KOPT-K1 (cell line): ENCODE results near the gene SYCN.

Experiments used
- H3K27ac ChIP-seq: fragments of 200-600 bp; sonication (generic); 2 replicates; pipeline ENCODE4 v1.5.1; 2016; ENCODE audit warnings: antibody characterized with exemption, mild to moderate bottlenecking, low read depth, low read length; ENCODE audit not compliant: poor library complexity, severe bottlenecking
- H3K36me3 ChIP-seq: fragments of 200-600 bp; sonication (generic); 2 replicates; pipeline ENCODE4 v1.5.1; 2017; ENCODE audit warnings: antibody characterized with exemption, mild to moderate bottlenecking, low read length, moderate library complexity; ENCODE audit not compliant: insufficient read depth
- H3K9me3 ChIP-seq: fragments of 200-600 bp; sonication (generic); 2 replicates; pipeline ENCODE4 v1.5.1; 2017; ENCODE audit warnings: antibody characterized with exemption, low read length, mild to moderate bottlenecking; ENCODE audit not compliant: insufficient read depth, poor library complexity, severe bottlenecking

Gene SYCN

GRCh38 chr19:39173502-39173991 is 30.5 kb downstream of the SYCN start:
- no peak overlapping the region for H3K27ac ChIP-seq
- H3K9me3 ChIP-seq = no peaks in the 10 kb centered on the region
- peaks cover 71% of the 10 kb centered on the region for H3K36me3 ChIP-seq

DNA sequence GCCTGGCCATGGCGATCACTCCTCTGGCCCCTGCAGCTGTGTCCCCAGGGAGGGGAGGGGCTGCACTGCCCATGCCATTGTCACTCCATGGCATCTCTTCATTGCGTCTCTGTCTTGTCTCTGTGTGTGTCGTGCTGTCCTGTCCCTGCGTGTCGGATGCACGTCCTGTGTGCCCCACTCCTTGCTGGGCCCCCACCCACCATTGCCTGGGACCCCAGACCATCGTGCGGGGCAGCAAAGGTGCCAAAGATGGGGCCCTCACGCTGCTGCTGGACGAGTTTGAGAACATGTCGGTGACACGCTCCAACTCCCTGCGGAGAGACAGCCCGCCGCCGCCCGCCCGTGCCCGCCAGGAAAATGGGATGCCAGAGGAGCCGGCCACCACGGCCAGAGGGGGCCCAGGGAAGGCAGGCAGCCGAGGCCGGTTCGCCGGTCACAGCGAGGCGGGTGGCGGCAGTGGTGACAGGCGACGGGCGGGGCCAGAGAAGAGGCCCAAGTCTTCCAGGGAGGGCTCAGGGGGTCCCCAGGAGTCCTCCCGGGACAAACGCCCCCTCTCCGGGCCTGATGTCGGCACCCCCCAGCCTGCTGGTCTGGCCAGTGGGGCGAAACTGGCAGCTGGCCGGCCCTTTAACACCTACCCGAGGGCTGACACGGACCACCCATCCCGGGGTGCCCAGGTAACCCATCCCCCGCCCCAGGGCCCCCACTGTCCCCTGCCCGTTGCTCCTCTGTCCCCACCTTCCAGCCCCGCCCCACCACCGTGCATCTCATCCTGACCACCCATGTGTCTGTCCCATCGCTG is 31.2 kb downstream of the SYCN start:
- H3K9me3 ChIP-seq = no peaks in the 10 kb centered on the region
- H3K27ac ChIP-seq = no peak overlapping the region
- peaks cover 65% of the 10 kb centered on the region for H3K36me3 ChIP-seq

- Histone ChIP-seq H3K36me3 (peaks cover 54% of the 10 kb centered on the region), H3K27ac (no peak overlapping the region), H3K9me3 (no peaks in the 10 kb centered on the region)
Measured at GRCh38 chr19:39171479-39172465, 32.3 kb downstream of the SYCN start.

DNA sequence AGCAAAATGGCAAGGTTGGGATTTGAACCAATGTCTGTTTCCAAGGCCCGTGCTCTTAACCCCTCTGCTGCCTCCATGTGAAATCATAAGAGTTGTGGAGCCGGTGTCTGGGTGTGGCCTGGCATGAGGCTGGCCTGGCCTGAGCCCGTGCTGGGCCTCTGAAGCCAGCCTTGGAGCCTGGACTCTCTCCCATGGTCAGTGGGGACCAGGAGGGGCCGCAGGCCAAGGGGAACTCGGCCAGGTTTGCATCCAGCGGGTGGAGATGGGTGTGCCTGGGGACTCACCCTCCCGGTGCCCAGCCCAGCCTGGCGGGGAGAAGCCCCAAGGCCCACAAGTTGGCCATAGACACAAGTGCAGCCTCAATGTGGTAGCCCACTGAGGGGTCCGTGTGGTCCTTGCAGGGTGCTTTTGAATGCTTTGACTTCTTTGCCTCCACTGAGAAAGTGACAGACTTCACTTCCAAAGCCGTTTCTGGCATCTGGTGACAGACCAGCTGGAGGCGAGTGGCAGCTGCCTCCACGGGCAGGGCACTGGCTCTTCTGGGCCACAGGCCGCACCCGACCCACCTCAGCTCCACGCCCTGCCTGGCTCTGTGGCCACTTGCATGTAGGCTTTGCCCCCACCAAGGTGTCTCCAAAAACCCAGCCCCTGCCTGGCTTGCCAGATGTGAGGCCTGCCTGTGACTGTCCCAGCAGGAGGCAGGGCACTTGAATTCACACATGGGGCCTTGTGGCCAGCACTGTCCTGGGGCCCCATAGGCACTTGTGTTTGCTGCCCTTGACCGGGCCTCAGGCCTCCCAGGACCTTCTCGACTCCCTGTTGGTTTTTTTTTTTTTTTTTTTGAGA is 33.5 kb downstream of the SYCN start:
- Histone ChIP-seq H3K27ac (no peak overlapping the region), H3K36me3 (peaks cover 44% of the 10 kb centered on the region), H3K9me3 (no peaks in the 10 kb centered on the region)

GRCh38 chr19:39169143-39169810 is 34.8 kb downstream of the SYCN start:
- Histone ChIP-seq H3K9me3 (no peaks in the 10 kb centered on the region), H3K36me3 (peaks cover 32% of the 10 kb centered on the region), H3K27ac (no peak overlapping the region)

GRCh38 chr19:39168258-39169142 is 35.6 kb downstream of the SYCN start:
- Histone ChIP-seq H3K9me3 (no peaks in the 10 kb centered on the region), H3K36me3 (peaks cover 28% of the 10 kb centered on the region), H3K27ac (no peak overlapping the region)

GRCh38 chr19:39167461-39168257 is 36.4 kb downstream of the SYCN start:
- no peaks in the 10 kb centered on the region for H3K9me3 ChIP-seq
- H3K27ac ChIP-seq = no peak overlapping the region
- peaks cover 26% of the 10 kb centered on the region for H3K36me3 ChIP-seq

DNA sequence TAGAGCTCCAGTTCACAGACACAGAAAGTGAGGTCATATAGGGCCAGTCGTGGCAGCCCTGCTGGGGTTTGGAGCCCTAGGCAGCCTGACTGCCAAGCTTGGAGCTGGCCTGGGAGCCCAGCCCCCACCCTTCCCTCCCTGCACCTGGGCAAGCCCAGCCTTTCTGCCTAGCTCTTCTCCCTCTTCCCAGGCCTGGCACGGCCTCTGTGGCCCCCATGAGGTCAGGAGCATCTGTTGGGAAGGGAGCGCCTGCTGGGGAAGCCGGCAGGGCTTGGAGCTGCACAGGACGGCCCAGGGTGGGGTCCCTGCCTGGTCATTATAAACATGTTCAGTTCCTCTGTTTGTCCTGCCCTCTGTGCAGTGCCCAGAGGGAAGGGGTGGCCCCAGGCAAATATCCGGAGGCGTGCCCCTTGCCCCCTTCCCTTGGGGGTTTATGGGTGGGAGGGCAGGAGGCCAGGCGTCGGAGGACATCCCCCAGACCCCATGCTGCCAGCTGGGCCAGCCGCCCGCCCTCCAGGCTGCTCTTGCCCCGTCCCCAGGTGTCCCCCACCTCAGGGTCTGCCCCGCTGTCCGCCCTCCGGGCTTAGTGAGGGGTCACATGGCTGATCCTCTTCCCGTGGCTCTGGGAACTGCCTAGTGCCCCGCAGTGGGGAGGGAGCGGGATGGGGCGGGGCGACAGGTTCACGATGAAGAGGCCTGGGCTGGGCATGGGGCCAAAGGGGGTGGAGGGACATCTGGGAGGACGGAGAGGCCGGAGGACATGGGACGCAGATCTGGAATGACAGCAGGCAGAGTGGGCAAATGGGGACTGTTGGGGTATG is 37.3 kb downstream of the SYCN start:
- H3K27ac ChIP-seq = no peak overlapping the region
- peaks cover 21% of the 10 kb centered on the region for H3K36me3 ChIP-seq
- H3K9me3 ChIP-seq = no peaks in the 10 kb centered on the region

- Histone ChIP-seq H3K27ac (no peak overlapping the region), H3K36me3 (peaks cover 12% of the 10 kb centered on the region), H3K9me3 (no peaks in the 10 kb centered on the region)
Measured at GRCh38 chr19:39165857-39166256, 38.2 kb downstream of the SYCN start.

DNA sequence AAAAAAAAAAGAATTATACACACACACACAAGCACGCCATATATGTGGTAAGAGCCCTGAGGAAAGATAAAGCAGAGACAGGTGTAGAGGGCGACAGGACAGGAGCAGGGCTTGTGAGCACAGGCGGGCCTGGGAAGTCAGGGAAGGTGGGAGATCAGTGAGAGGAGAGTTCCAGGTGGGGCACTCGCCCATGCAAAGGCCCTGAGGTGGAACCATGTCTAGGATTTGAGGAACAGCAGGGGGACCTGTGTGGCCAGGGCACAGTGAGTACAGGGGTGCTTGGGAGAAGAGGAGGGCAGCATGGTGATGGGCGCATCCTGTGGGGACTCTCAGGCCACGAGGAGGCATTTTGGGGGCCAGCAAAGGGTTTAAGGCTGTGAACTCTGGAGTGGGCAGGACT is 39.8 kb downstream of the SYCN start:
- H3K9me3 ChIP-seq = no peaks in the 10 kb centered on the region
- H3K27ac ChIP-seq = no peak overlapping the region
- H3K36me3 ChIP-seq = no peaks in the 10 kb centered on the region

- no peak overlapping the region for H3K27ac ChIP-seq
- H3K36me3 ChIP-seq = no peaks in the 10 kb centered on the region
Measured at GRCh38 chr19:39163621-39164020, 40.4 kb downstream of the SYCN start.

DNA sequence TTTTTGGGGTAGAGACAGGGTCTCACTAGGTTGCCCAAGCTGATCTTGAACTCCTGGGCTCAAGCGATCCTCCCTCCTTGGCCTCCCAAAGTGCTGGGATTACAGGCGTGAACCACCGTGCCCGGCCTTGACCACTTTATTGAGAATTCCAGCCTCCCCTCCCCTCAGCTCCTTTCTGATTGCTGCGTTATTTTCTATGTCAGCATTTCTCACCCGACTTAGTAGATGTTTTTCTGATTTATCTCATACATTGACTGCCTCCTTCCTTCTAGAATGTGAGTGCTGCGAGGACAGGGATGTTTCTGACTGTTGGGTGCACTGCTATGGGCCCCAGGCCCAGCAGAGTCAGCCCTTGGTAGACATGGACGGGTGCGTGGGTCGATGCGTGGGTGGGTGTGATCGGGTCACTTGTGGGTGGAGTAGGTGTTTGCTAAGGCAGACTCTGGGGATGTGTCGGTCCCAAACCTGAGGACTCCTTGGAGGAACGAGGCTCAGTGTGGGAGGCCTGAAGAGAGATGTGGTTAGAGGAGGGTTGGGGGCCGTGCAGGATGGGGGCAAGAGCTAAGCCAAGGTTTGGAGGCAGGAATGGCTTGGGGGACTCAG is 41.5 kb downstream of the SYCN start:
- Histone ChIP-seq H3K9me3 (no peaks in the 10 kb centered on the region), H3K36me3 (no peaks in the 10 kb centered on the region), H3K27ac (no peak overlapping the region)

More at GRCh38 chr19:39163621-39164020, 40.4 kb downstream of the SYCN start:
- no peaks in the 10 kb centered on the region for H3K9me3 ChIP-seq
